Right lobe of liver (tissue), 6 donors: ENCODE measurements around the gene NDUFA5. TPM values are rescaled to one million over a fixed set of nuclear protein-coding genes. Genes with fewer than 3 reads are reported as not detected.

Experiments used
- ATAC-seq, 4 donors: fragments of 200-7000 bp; cut with Tn5 transposase; one replicate each; pipeline ENCODE4 v1.9.1; 2020; ENCODE audit warnings: mild to moderate bottlenecking in 4 of 4, moderate library complexity in 4 of 4
- DNase-seq, 3 donors: peaks; one replicate each; pipeline ENCODE4 v3.0.0-alpha.2; 2020
- H3K27ac ChIP-seq, 3 donors: fragments of 200-600 bp; one replicate each; pipeline ENCODE4 v1.8.0; 2022
- H3K27me3 ChIP-seq, 2 donors: fragments of 200-600 bp; one replicate each; pipeline ENCODE4 v1.8.0; 2022
- H3K36me3 ChIP-seq, 4 donors: fragments of 200-600 bp; sonication (generic) in 1 of 4; one replicate each; pipeline versions ENCODE4 v1.5.1 to v1.8.0; 2017 to 2022; ENCODE audit warnings: control low read depth in 1 of 4
- H3K4me1 ChIP-seq, 4 donors: fragments of 200-600 bp; sonication (generic) in 1 of 4; one replicate each; pipeline versions ENCODE4 v1.5.1 to v1.8.0; 2017 to 2022; ENCODE audit warnings: control low read depth in 1 of 4
- H3K4me3 ChIP-seq, 3 donors: fragments of 200-600 bp; one replicate each; pipeline ENCODE4 v1.8.0; 2022
- H3K9me3 ChIP-seq, 4 donors: fragments of 200-600 bp; sonication (generic) in 1 of 4; one replicate each; pipeline versions ENCODE4 v1.5.1 to v1.8.0; 2017 to 2022; ENCODE audit warnings: control low read depth in 1 of 4
- CTCF ChIP-seq, 4 donors: fragments of 200-600 bp in 3 of 4; fragments of 450-650 bp in 1 of 4; IDR thresholded peaks; one replicate each; pipeline versions ENCODE4 v1.5.1 to v1.8.0; 2016 to 2022; ENCODE audit warnings: antibody characterized with exemption in 4 of 4, mild to moderate bottlenecking in 2 of 4
- POLR2A ChIP-seq: fragments of 450-650 bp; IDR thresholded peaks from one replicate; pipeline ENCODE4 v1.6.1; 2017; ENCODE audit warnings: antibody characterized with exemption, mild to moderate bottlenecking
- WGBS: methylation state at CpG from one replicate; pipeline ENCODE4 v1.1.6; 2018; ENCODE audit warnings: low coverage, low lambda C conversion rate; ENCODE audit not compliant: insufficient coverage; ENCODE audit errors: missing lambda C conversion rate; 5-methylcytosine and 5-hydroxymethylcytosine counted together
- intact Hi-C, 2 donors: fragments of 100-400 bp; cut with DNase I; formaldehyde crosslinking; loops; one replicate each; pipeline versions ENCODE4 v1.11.2 to v1.14.1; 2022
- total RNA-seq, 6 experiments: library from RNA; depleted of rRNA in 2 of 6; stranded (reverse); fragments of >200 nt in 2 of 6; fragmentation: NEBNext Ultra II Directional in 3 of 6; extraction: Animal tissue kit (Norgen Biotek cat#: 25700) in 3 of 6; gene quantifications; one replicate each; pipeline versions ENCODE4 v1.1.0 to v1.2.4, GENCODE V29; 2016 to 2023
- donor health status: DM: no; HTN: yes; CAD: no.
- donor health status: DM: no; HTN: no; CAD: no.
- donor health status: DM: no; HTN: no; CAD: no.
- donor health status: DM: no; HTN: yes; CAD: no.
- donor health status: DM: no; HTN: yes; CAD: no.

NDUFA5 gene
- total RNA-seq, 6 experiments from 2014 or later = 23.4 to 50.4 (median 44.0) TPM

DNA sequence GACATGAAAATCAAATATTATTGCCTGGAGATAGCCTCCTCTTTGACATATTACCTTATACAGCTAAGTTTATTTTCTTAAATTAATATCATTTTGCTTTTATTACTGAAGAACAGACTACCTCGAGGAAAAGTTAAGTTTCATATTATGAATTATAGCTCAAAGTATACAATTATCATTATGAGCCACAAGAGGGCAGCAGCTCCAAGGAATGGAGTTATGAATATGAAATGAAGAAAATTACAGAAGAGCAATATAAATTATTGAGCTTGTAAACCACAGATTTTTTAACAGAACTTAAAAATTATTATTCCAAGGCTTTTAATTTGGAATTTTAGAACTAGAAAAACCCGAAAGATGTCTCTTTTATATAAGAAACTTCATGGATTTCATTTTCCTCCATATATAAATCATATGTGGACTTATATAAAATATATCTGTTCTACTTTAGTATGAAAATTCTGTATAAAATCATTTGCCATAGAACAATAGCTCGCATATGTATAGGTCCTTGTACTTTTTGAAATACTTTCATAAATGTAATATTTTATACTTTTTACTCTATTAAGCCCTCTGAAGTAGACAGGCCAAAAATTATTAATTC is 63.3 kb downstream of the NDUFA5 start:
- TF ChIP-seq CTCF (IDR thresholded peaks at IDR 0.05) = peak; percentile 47 to 81 (median 72)
- TF ChIP-seq POLR2A = no peak
- Histone ChIP-seq H3K27me3 (no peaks in the 10 kb centered on the region), H3K27ac (no peak overlapping the region), H3K4me1 (no peaks in the 10 kb centered on the region), H3K4me3 (no peak overlapping the region), H3K36me3 (no peaks in the 10 kb centered on the region), H3K9me3 (no peaks in the 10 kb centered on the region)
- intact Hi-C loops = no loop called here
- 2% methylated on average over 3 of the region's 3 CpGs for WGBS
- DNase-seq (no peak), ATAC-seq (peak in 3 of 4 donors; percentile 40 to 60 (median 51))

- TF ChIP-seq CTCF (IDR thresholded peaks at IDR 0.05) = no peak
- no peak for TF ChIP-seq POLR2A
- Histone ChIP-seq H3K9me3 (no peaks in the 10 kb centered on the region), H3K27me3 (no peaks in the 10 kb centered on the region), H3K4me3 (no peak overlapping the region), H3K27ac (no peak overlapping the region), H3K4me1 (no peaks in the 10 kb centered on the region), H3K36me3 (no peaks in the 10 kb centered on the region)
- 50% methylated on average over 3 of the region's 3 CpGs for WGBS
- ATAC-seq = no peak
- intact Hi-C loops = no loop called here
- no peak for DNase-seq
Measured at GRCh38 chr7:123492485-123492884, 65.1 kb downstream of the NDUFA5 start.

Other genes with a start within 250 kb of the NDUFA5 start
- gene IQUB, start 23.2 kb downstream of the NDUFA5 start, total RNA-seq = under 1 TPM in 4 of 6 experiments, not detected in 2; 0.06 to 0.19 (median 0.10) TPM
- not detected for gene ASB15, start 44.0 kb upstream of the NDUFA5 start, total RNA-seq
- under 1 TPM in 1 of 6 experiments, not detected in 5; 0.37 TPM for gene LMOD2, start 98.0 kb upstream of the NDUFA5 start, total RNA-seq
- 10 to 100 TPM; 20.6 to 26.7 (median 24.8) TPM for gene WASL, start 191.2 kb upstream of the NDUFA5 start, total RNA-seq